Gastroesophageal sphincter (tissue), 3 donors: ENCODE measurements around the gene CLEC19A.

Experiments used
- CTCF ChIP-seq, 4 experiments: fragments of 200-600 bp in 2 of 4; fragments of 450-650 bp in 2 of 4; sonication (generic) in 1 of 4; IDR thresholded peaks; one replicate each; pipeline ENCODE4 v1.5.1; 2017 to 2019; ENCODE audit warnings: antibody characterized with exemption in 4 of 4, mild to moderate bottlenecking in 2 of 4, moderate library complexity in 2 of 4
- EP300 ChIP-seq: sonication (generic); formaldehyde crosslinking; IDR thresholded peaks from one replicate; pipeline ENCODE4 v1.6.1; 2017; ENCODE audit warnings: antibody characterized with exemption, mild to moderate bottlenecking
- POLR2A ChIP-seq, 2 donors: fragments of 450-650 bp; IDR thresholded peaks; one replicate each; pipeline ENCODE4 v1.6.1; 2017; ENCODE audit warnings: antibody characterized with exemption in 2 of 2, mild to moderate bottlenecking in 2 of 2, moderate library complexity in 1 of 2
- POLR2AphosphoS5 ChIP-seq: sonication (generic); formaldehyde crosslinking; IDR thresholded peaks from one replicate; pipeline ENCODE4 v1.6.1; 2017; ENCODE audit warnings: antibody characterized with exemption

GRCh38 chr16:19282101-19282500, 3.4 kb upstream of the CLEC19A start:
- TF ChIP-seq CTCF (IDR thresholded peaks at IDR 0.05) (no peak), EP300 (no peak), POLR2A (IDR thresholded peaks at IDR 0.05) (no peak), POLR2AphosphoS5 (no peak)
